Thyroid gland (tissue), 4 donors: Measurements from ENCODE around the gene CCDC89. TPM values are rescaled to one million over a fixed set of nuclear protein-coding genes. Genes with fewer than 3 reads are reported as not detected.

ENCODE experiments used
- DNase-seq, 2 donors: peaks; one replicate each; pipeline ENCODE4 v3.0.0-alpha.2; 2019
- H3K27ac ChIP-seq, 3 donors: fragments of 200-600 bp; sonication (generic); 1 replicate in 2 of 3; 2 replicates in 1 of 3; pipeline ENCODE4 v1.5.1; 2016 to 2019; ENCODE audit warnings: mild to moderate bottlenecking in 1 of 3, moderate library complexity in 1 of 3
- H3K27me3 ChIP-seq: fragments of 200-600 bp; sonication (generic); one replicate; pipeline ENCODE4 v1.5.1; 2019
- H3K36me3 ChIP-seq, 2 donors: fragments of 200-600 bp; sonication (generic); one replicate each; pipeline ENCODE4 v1.5.1; 2016 to 2019
- H3K4me1 ChIP-seq, 2 donors: fragments of 200-600 bp; sonication (generic); one replicate each; pipeline ENCODE4 v1.5.1; 2017 to 2019
- H3K4me3 ChIP-seq, 3 donors: fragments of 200-600 bp; sonication (generic); replicated peaks in 1 of 3; 1 replicate in 2 of 3; 2 replicates in 1 of 3; pipeline ENCODE4 v1.5.1; 2016; ENCODE audit warnings: mild to moderate bottlenecking in 1 of 3
- H3K9me3 ChIP-seq: fragments of 200-600 bp; sonication (generic); one replicate; pipeline ENCODE4 v1.5.1; 2017
- CTCF ChIP-seq, 6 experiments: fragments of 200-600 bp in 3 of 6; fragments of 450-650 bp in 3 of 6; sonication (generic) in 3 of 6; IDR thresholded peaks; one replicate each; pipeline ENCODE4 v1.5.1; 2016 to 2019; ENCODE audit warnings: antibody characterized with exemption in 6 of 6, mild to moderate bottlenecking in 2 of 6, inconsistent platforms in 1 of 6, moderate library complexity in 1 of 6
- POLR2A ChIP-seq, 2 donors: fragments of 450-650 bp; IDR thresholded peaks; one replicate each; pipeline ENCODE4 v1.6.1; 2017; ENCODE audit warnings: antibody characterized with exemption in 2 of 2, mild to moderate bottlenecking in 2 of 2, moderate library complexity in 1 of 2
- WGBS, 2 donors: methylation state at CpG; one replicate each; pipeline ENCODE4 v1.1.5; 2017; 5-methylcytosine and 5-hydroxymethylcytosine counted together
- intact Hi-C: fragments of 100-400 bp; cut with DNase I; formaldehyde crosslinking; loops from one replicate; pipeline ENCODE4 v1.15.1; 2023
- total RNA-seq, 4 donors: library from RNA; depleted of rRNA; stranded (reverse); fragments of >200 nt; gene quantifications; one replicate each; pipeline ENCODE4 v1.2.3, GENCODE V29; 2016

Gene CCDC89
- total RNA-seq, result 1 to 10 TPM in 1 of 4 donors, under 1 TPM in 2, not detected in 1; 0.33 to 2.2 (median 0.40) TPM

GRCh38 chr11:85685820-85686459 is at the start of gene CCDC89:
Gene CCDC89, minus strand, starts transcription at chr11:85686195. Its CDS starts 65 bp downstream, at chr11:85686130.
- Histone ChIP-seq H3K9me3 (no peaks in the 10 kb centered on the region), H3K4me3 (peak within 1 kb of the TSS in 1 of 3 donors; percentile 7), H3K27ac (no peak within 1 kb of the TSS), H3K27me3 (no peaks in the 10 kb centered on the region), H3K4me1 (peaks cover 4 to 5% of the 10 kb centered on the region in 2 donors), H3K36me3 (no peaks in the 10 kb centered on the region)
- peak; percentile 15 to 22 for DNase-seq
- intact Hi-C loops, result no loop called here
- 50 to 59% methylated on average over 13 of the region's 13 CpGs for WGBS, 2 donors
- TF ChIP-seq POLR2A (IDR thresholded peaks at IDR 0.05), result no peak
- TF ChIP-seq CTCF (IDR thresholded peaks at IDR 0.05), result no peak

- H3K9me3 ChIP-seq, result no peaks in the 10 kb centered on the region
- H3K4me3 ChIP-seq, result no peak overlapping the region
- no peaks in the 10 kb centered on the region for H3K36me3 ChIP-seq
- no peaks in the 10 kb centered on the region for H3K27me3 ChIP-seq
- no peak for TF ChIP-seq CTCF (IDR thresholded peaks at IDR 0.05)
- no peak for DNase-seq
- no peak overlapping the region for H3K27ac ChIP-seq
- intact Hi-C loops, result no loop called here
- no peaks in the 10 kb centered on the region for H3K4me1 ChIP-seq
Measured at GRCh38 chr11:85732965-85733364, 47.0 kb upstream of the CCDC89 start.

GRCh38 chr11:85726381-85726780 is 40.4 kb upstream of the CCDC89 start:
- Histone ChIP-seq H3K27me3 (no peaks in the 10 kb centered on the region), H3K4me1 (no peaks in the 10 kb centered on the region), H3K27ac (no peak overlapping the region), H3K9me3 (no peaks in the 10 kb centered on the region), H3K4me3 (no peak overlapping the region), H3K36me3 (no peaks in the 10 kb centered on the region)
- TF ChIP-seq POLR2A (IDR thresholded peaks at IDR 0.05) (no peak), CTCF (IDR thresholded peaks at IDR 0.05) (no peak)
- intact Hi-C loops, result no loop called here
- WGBS, 2 donors, result 72% methylated on average over 3 of the region's 3 CpGs
- no peak for DNase-seq

GRCh38 chr11:85725510-85726258 is 39.7 kb upstream of the CCDC89 start:
- TF ChIP-seq CTCF (IDR thresholded peaks at IDR 0.05) (no peak), POLR2A (IDR thresholded peaks at IDR 0.05) (no peak)
- Histone ChIP-seq H3K9me3 (no peaks in the 10 kb centered on the region), H3K4me3 (no peak overlapping the region), H3K4me1 (no peaks in the 10 kb centered on the region), H3K27ac (no peak overlapping the region), H3K36me3 (no peaks in the 10 kb centered on the region), H3K27me3 (no peaks in the 10 kb centered on the region)
- intact Hi-C loops, result no loop called here
- WGBS, 2 donors, result 63 to 71% methylated on average over 3 of the region's 3 CpGs
- DNase-seq, result no peak
